NCI-H82 (cell line): ENCODE data around the gene KRT79.
"Not testable (repeated sequence)": the region's sequence is repeated elsewhere in the genome, so short reads cannot be mapped to it uniquely, and the experiment has no call there.

Source experiments
- DNase-seq: peaks from one replicate; lab custom pipeline; 2025; lab: John Stamatoyannopoulos, UW

Gene KRT79

DNA sequence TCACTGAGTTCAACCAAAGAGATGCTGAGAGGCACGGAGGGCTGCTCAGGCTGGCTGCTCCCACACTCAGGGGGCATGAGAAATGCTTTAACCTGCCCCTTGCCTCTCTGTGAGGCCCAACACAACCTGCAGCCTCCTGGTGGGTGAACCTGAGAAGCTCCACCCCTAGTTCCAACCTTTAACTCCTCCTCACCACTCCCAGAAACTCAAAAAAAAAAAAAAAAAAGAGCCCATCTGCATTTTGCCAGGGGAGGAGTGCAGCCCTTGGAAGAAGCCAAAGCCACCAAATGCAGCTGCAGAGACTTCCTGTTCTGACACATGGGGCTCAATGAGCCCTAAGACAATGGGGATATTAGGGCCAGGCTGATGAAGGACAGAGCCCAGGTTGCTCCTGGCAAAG is 29.1 kb downstream of the KRT79 start:
- DNase-seq: no peak

DNA sequence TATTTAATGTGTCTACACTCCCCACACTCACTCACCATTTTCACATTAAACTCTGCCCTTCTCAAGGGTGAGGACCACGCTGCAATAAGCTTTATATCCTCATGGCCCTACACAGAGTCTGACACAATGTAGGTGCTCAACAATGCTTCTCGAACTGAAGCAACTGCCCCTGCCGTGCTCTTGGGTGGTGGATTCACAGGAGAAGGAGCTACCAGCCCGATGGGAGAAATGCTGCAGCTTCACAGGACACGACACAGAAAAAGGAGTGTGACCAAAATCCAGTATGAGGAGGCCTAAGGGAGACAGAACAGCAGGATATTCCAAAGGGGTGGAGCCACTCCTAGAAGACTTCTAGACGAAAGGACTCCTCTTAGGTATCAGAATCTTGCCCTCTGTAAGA is 31.7 kb downstream of the KRT79 start:
- DNase-seq: no peak

DNA sequence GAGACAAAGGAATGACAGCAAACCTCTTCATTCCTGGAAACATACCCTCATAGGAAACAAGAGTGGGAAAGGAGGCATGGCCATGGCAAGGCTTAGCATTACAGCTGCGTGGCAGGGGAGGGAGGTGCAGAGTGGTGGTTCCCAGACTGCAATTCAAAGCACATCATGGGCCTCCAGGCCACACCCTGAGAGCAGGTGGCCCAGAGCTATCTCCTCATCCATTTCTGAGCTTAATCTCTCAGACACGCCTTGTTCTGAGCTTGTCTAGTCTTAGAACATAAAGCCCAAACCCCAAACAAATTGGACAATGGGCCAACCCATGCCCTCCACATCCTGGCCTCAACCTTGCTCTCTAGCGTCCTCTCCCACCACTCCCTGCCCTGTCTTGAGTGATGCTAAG is 32.3 kb downstream of the KRT79 start:
- peak; percentile 50 for DNase-seq

DNA sequence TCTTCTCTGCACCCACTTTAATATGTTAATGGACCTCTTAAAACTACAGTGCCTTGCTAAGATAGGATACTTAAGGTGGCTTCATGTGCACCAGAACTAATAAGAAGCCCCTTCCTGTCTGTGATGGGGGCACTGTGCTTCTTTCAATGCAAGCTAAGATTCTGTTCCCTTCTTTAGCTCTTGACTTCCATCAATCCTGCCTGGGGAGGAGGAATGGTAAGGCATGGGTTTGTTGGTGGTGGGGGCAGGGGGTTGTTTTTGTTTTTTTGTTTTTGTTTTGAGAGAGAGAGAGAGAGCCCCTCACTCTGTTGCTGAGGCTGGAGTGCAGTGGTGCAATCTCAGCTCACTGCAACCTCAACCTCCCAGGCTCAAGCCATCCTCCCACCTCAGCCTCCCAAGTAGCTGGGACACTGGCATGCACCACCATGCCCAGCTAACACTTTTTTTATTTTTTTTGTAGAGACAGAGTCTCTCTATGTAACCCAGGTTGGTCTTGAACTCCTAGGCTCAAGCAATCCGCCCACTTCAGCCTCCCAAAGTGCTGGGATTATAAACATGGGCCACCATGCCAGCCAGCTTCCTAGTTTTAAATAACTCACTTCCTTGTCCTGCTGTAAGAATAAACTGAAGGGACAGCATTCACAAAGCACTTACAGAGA is 33.7 kb downstream of the KRT79 start:
- DNase-seq: no peak

DNA sequence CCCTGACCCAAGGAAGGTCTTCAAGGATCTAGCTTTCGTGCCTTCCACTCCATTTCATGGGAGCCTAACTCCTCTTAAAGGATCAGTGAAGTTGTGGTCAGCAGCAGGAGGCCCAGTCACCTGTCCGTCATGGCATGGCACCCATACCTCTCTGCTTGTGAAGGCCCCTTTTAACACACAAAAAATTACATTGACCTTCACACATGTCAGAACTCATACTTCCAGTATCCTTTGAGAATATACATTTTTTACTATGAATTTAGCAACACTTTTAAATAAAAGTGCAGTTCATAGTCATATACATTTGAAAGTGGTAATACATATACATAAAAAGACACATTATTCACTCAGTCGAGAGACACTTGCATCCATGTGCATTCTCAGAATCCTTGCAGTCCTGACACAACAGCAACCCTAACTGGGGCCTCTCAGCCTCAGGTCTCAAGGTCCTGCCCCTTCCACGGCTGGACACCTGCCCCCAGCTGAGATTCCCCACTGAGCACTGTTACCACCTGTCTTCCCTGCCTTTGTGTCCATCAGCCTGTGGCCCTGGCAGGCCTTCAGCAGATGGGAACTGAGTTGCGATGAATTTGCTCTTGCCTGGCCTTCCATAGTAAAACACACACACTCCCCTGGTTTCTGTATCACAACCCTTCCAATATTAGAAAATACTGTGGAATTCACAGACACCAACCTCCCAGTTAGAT is 34.5 kb downstream of the KRT79 start:
- DNase-seq: no peak

DNA sequence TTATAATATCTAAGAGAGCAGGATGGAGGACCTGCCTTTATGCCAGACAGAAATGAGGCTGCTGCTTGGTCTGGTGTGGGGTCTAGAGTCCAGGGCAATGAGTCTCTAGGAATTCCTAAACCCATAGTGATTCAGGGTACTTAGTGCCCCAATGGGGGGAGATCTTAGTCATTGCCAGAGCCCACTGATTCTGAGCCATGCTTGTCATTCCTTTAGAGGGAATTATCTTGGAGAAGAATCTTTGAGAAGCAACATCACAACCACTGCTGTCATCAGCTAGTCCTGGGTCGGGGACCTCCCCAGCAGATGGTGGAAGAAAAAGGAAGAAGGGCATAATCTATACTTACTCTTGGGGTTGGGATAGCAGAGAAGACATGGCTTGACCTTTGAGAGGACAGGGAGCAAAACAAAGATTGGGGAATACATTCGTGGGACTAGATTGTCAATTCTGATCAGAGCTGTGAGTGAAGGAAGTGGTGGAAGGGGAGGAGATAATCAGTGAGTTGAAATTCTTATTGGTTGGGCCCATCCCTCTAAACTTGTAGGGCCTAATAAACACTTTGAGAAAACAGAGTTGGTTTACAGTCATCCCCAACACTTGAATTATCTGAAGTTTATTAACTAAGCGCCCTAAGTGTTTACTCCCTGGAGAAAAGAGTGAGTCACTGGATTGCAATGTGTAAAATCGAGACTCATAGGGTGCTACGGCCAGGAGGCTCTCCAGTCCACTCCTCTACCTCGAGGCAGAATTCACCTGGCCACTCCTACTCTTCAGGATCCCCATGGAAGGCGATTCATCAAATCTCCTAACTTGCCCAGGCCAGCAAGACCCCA is 35.2 kb downstream of the KRT79 start:
- no peak for DNase-seq

DNA sequence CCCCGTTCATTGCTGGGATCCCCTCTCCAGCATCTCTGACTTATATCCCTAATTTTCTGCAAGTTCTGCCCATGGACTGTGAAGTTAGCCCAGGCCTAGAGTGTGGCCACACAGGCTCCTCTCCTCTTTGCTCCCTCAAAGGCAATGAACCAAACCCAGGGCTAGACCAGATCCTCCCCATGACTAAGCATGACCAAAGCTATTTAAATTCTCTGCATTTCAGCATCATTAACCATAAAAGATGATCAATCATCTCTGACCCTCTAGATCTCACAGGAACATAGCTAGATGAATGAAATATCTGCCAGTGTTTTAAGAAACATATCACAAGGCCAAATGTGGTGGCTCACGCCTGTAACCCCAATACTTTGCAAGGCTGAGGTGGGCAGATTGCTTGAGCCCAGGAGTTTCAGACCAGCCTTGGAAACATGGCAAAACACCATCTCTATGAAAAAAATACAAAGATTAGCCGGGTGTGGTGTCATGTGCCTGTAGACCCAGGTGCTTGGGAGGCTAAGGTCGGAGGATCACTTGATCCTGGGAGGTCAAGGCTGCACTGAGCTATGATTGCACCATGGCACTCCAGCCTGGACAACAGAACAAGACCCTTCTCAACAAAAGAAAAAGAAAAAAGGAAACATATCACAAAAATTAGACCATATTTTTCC is 36.0 kb downstream of the KRT79 start:
- no peak for DNase-seq

DNA sequence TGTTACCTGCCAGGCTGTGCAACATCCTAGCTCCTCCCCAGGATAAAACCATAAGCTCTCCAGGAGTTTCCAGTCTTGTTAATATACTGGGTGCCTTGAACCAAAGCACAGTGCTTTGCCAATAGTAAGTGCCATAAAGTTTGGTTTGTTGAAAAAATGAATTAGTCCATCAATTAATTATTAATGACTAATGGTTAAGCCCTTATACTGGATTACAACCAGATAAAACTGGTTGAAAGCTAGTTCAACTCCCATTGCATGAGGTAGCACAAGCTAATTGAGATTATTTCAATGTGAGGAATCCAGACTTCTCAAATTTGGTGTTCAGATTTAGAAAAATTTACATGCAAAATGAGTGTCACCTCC is 36.6 kb downstream of the KRT79 start:
- DNase-seq: no peak

DNA sequence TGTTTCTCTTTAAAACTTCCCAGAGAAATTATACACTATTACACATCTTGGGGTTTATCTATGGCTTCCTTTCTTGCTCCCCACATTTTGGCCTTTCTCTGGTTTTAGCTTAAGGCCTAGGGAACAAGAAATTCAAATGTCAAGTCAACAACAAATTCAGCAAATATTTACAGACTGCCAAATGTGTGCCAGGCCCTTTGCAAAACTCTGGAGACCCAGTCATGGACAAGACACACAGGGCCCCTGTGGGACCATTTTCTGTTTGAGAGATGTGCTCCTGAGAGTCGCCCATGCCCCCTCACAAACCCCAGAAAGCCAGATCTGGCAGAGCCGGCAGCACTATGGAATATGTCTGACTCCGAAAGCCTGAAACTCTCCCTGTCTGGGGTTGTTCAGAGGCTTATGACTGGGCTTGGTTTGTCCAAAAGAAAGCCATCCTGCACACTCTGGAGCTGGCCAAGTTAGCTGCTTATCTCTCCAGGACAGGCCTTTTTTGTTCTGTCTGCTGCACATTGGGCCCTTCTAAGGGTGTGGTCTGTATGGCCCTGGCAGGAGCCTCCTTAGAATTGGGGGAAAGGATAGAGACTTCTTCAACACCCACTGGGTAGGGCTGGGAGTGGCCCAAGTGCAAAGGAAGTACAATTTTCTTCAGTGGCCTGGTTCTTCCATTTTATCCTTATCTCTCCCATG is 37.1 kb downstream of the KRT79 start:
- DNase-seq: no peak

DNA sequence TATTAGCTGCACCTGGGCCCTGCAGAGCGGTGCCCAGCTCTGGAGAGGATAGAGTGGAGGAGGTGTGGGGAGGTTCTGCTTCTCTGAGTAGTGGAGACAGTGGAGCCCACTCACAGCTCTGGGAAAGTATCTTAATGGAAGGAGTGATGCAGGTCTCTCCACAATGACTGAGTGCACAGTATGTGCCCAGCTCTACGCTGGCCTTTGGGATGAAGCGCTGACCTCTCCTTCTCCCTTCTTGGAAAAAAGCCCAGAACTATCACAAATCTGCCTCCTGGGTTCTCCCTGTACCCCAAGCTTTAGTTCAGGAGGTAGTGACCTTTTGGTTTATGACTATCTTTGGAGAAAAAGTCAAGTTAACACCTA is 37.7 kb downstream of the KRT79 start:
- no peak for DNase-seq

DNA sequence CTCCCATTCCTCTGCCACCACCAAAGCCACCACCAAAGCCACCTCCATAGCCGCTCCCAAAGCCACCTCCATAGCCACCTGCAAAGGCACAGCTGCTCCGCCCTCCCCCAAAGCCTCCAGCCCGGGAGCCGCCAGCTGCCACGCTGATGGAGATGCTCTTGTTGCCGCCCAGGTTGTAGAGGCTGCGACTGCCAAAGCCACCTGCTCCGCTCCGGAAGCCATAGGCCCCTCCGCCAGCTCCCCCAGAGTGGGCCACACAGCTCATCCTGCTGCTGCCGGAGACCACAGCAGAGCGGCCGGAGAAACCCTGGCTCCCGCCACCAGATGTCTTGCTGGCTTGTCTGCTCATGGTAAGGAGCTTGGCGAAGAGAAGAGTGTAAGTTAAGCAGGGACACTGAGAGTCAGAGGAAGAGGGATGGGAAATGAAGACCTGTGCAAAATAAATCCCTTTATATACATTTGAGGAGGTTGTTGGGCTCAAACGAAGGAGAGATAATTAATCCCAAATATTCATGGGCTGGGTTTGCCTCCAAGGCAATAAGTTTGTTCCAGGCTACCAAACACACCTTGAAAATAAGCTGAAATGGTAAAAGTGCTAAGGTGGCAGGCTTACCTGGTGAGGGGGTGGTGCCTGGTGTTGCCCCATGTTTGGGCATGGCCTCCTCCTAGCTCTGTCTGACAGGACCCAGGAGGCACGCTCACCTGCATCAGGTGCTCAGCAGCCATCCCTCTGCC is 38.2 kb downstream of the KRT79 start, which contains the start of gene KRT3:
Gene KRT3 (minus strand): TSS at position 424 of the 735 bp plus-strand sequence. CDS start 75 bp downstream, at position 349.
- peak; percentile 65 for DNase-seq

DNA sequence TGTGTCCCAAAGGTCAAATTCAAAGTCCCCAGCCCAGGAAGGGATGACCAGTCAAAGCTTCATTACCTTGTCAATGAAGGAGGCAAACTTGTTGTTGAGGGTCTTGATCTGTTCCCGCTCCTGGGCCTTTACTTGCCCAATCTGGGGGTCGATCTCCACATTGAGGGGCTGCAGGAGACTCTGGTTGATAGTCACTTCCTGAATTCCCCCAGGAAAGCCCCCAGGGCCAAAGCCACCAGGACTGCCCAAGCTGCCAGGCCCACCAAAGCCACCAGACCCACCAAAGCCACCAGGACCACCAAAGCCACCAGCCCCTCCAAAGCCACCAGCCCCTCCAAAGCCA is 38.8 kb downstream of the KRT79 start:
- not testable (repeated sequence) for DNase-seq

DNA sequence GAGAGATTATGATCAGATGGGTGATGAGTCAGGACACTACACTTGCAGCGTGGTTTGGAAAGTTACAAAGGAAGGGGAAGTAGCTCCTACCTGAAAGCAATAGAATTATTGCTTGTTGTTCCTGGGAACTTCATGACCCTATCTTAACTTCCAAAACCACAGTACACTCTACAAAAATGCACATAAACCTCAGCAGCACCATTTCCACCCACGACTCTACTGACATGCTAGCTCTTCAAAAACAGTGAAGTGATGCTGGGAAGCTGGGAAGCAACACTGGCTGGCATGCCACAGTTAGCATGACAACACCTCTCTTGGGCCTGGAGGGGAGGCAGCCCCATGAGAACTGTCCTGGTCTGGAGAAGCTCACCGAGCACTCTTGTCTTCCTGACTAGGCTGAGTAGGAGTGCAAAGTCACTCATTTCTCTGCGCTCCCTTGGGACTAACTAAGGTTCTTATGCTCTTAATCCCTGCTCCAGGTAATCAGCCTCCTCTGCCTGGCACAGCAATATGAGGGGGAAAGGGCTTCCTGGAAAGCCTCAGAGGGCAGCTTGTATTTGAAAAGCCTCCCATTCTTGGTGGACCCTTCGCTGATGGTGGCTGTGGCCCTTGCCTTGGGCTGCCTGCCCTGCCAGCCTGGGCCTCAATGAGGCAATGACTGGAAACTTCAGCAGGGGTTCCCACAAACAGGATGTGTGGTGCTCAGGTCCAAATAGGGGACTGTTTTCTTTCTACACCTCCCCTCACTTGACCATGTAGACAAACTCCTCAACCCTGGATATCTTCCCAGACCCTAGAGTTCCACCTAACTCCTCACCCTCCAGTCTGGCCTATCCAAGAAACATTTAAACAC is 39.4 kb downstream of the KRT79 start:
- peak; percentile 85 for DNase-seq

DNA sequence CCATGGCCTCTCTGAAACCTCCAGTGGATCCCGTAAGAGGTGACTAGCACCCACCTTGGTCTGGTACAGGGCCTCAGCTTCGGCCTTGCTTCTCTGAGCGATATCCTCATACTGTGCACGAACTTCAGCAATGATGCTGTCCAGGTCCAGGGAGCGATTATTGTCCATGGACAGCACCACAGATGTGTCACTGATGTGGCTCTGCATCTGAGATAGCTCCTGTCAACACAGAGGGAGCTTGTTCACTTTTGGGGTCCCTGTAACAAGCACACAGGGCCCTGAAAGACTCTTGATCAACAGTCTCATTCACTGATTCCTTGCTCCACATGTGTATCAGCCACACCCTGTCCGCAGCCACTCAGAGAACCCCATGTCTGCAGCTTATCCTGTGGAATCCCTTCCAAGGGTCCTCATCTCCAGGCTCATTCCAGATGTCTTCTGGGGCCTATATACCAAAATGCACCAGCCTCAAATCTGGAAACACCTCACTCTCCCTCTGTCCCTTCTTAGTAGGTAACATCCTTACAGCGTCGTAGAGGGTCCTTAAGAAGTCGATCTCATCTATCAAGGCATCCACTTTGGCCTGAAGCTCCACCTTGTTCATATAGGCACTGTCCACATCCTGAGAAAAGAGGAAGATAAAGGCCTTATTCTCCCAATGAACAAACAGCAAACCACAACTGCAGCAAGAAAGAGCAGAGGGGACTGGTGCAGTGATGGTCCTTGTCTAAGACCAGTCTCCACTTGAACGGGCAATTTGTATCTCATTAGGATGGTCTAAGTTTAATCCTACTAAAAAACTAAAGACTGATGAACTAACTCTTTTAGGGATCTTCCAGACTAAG is 41.7 kb downstream of the KRT79 start:
- no peak for DNase-seq

DNA sequence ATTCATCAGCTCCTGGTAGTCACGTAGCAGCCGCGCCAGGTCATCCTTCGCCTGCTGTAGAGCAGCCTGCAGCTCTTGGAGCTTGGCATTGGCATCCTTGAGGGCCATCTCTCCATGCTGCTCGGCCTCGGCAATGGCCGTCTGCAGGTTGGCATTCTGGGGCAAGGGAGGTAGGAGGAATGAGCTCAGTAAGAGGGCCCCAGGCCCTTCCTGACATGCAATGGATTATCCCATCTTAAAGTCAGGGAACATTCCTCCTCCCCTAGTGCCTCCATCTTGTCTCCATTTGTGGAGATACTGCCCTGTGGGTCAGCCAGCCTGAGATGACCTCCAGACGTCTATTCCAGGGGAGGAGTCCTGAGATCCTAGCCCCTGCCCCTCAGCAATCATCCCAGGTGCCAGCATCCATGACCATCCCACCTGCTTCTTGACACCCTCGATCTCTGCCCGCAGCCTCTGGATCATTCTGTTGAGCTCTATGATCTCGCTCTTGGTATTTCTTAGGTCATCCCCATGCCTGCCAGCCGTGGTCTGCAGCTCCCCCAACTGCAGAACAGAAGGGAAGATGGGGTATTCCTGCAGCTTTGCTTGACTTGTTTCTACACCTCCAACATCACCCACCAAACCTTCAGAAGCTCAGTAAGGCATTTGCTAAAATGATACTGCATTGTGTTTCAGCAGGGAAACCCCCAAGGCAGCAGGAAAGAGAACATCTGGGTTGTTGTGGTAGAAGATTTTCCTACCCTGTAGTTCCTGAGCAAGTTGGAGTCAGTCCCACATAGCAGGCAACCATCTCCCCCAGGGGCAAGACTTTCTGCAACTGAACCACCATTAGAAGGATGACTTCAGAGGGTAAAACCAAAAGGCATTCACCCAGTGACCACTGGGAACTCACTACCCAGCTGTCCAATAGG is 42.6 kb downstream of the KRT79 start:
- DNase-seq: no peak

DNA sequence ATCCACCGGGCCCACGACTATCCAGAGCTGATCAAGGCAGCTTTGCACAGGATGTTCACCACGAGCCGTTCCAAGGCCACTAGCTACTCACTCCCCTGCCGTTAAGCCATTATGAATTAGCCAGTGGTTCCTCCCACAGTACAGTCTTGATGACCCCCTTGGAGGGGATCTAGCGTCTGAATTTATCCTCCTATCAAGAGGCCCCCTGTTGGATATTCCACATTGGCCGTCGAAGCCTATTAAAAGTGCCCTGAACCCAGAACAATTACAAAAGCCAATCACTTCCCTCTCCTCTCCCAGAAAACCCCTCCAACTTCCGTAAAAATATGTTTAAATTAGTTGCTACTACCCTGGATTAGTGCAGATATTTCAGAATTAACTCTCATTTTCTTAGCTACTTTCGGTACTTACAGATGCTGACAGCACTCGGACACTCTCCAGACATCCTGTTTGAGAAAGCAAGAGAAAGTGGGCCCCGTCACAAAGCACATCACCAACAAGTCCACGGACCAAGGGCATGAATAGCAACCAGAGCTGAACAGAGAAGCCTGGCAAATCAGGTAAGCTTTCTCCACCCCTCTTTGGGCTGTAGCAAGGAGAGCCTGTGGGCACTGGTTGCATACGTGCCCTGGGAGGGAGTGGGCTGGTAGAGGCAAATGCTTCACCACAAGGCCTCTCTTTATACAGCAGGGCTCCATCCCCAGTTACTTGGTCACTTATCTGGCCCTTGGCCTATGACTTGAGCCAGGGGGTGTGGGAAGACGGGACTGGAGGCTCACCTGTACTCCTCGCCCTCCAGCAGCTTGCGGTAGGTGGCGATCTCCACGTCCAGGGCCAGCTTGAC is 43.5 kb downstream of the KRT79 start:
- no peak for DNase-seq
